HG03469 (cell line): ENCODE measurements around the gene ZNF773.

Experiments used
- ATAC-seq: cut with Tn5 transposase; IDR thresholded peaks from one replicate; pipeline ENCODE4 v1.9.1; 2021; ENCODE audit warnings: mild to moderate bottlenecking, moderate library complexity, moderate number of reproducible peaks; ENCODE audit not compliant: unreplicated experiment

The ZNF773 gene

DNA sequence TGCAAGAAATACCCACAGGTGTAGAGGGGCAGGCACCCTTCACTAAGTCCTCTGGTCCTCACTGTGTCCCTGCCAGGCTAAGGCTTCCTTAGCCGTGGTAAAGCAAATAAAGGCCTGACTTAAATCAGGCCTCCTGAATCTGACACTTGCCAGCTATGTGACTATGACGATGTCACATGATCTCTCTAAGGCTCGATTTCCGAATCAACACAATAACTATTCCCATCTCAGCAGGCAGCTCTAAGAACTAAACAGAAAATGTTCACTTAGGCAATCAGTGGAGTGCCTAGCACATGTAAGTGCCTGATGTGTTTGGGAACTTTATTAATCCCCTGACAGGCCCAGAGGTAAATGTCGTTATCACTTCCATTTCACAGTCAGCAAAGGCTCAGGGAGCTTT, 57.9 kb downstream of the ZNF773 start:
- no peak for ATAC-seq
